Stimulated activated CD8-positive, alpha-beta memory T cell treated with anti-CD3 and anti-CD28 coated beads, Interleukin-4, amount 100 ng/mL, for 4 hours (primary cell): ENCODE results near the gene PDX1.

Experiments
- DNase-seq, 2 donors: peaks; one replicate each; pipeline ENCODE4 v3.0.0-alpha.2; 2020; ENCODE audit warnings: low read depth in 2 of 2, low spot score in 1 of 2

PDX1 gene

GRCh38 chr13:27969082-27969865 is 49.5 kb downstream of the PDX1 start, which contains the start of gene CDX2:
TSS of gene CDX2 (minus strand) at chr13:27969315. CDS start at chr13:27969006, 309 bp downstream.
- DNase-seq: no peak

GRCh38 chr13:27969866-27970229 is 50.0 kb downstream of the PDX1 start:
- DNase-seq: no peak

GRCh38 chr13:27970382-27971235 is 50.8 kb downstream of the PDX1 start:
- DNase-seq: no peak

- DNase-seq: no peak
Measured at GRCh38 chr13:27971236-27971645, 51.4 kb downstream of the PDX1 start.

GRCh38 chr13:27971776-27972477 is 52.1 kb downstream of the PDX1 start:
- no peak for DNase-seq

- no peak for DNase-seq
Measured at GRCh38 chr13:27972478-27972820, 52.6 kb downstream of the PDX1 start.

GRCh38 chr13:27973291-27973690 is 53.5 kb downstream of the PDX1 start:
- DNase-seq: no peak

GRCh38 chr13:27973961-27974662 is 54.3 kb downstream of the PDX1 start:
- no peak for DNase-seq
